Body of pancreas (tissue), 4 donors: ENCODE measurements around the gene TMBIM4. TPM values are rescaled to one million over a fixed set of nuclear protein-coding genes. Genes with fewer than 3 reads are reported as not detected.

ENCODE experiments used
- ATAC-seq: fragments of 150-250 bp; one replicate; pipeline ENCODE4 v1.9.1; 2016
- DNase-seq, 4 donors: peaks; one replicate each; pipeline ENCODE4 v3.0.0-alpha.2; 2019
- H3K27ac ChIP-seq, 4 donors: fragments of 200-600 bp; sonication (generic); 1 replicate in 3 of 4; 2 replicates in 1 of 4; pipeline versions ENCODE4 v1.5.1 to v1.6.1; 2016 to 2019; ENCODE audit warnings: mild to moderate bottlenecking in 1 of 4, mixed read lengths in 1 of 4, moderate library complexity in 1 of 4
- H3K27me3 ChIP-seq, 2 donors: fragments of 200-600 bp; sonication (generic); one replicate each; pipeline ENCODE4 v1.6.0; 2016; ENCODE audit warnings: mild to moderate bottlenecking in 1 of 2
- H3K36me3 ChIP-seq, 2 donors: fragments of 200-600 bp; sonication (generic); replicated peaks in 1 of 2; 2 replicates each; pipeline ENCODE4 v1.5.1; 2016; ENCODE audit warnings: low read depth in 2 of 2; ENCODE audit not compliant: insufficient read depth in 1 of 2
- H3K4me1 ChIP-seq: fragments of 200-600 bp; sonication (generic); one replicate; pipeline ENCODE4 v1.6.0; 2016
- H3K4me3 ChIP-seq, 2 donors: fragments of 200-600 bp; sonication (generic); 1 replicate in 1 of 2; 2 replicates in 1 of 2; pipeline ENCODE4 v1.5.1; 2016 to 2019
- H3K9me3 ChIP-seq, 3 donors: fragments of 200-600 bp; sonication (generic); 1 replicate in 2 of 3; 2 replicates in 1 of 3; pipeline ENCODE4 v1.5.1; 2016
- POLR2A ChIP-seq, 3 donors: fragments of 450-650 bp; IDR thresholded peaks; one replicate each; pipeline ENCODE4 v1.6.1; 2016; ENCODE audit warnings: antibody characterized with exemption in 3 of 3, mild to moderate bottlenecking in 2 of 3
- WGBS, 2 donors: methylation state at CpG; one replicate each; pipeline ENCODE4 v1.1.5; 2017; 5-methylcytosine and 5-hydroxymethylcytosine counted together
- intact Hi-C: fragments of 100-400 bp; cut with DNase I; formaldehyde crosslinking; loops from one replicate; pipeline ENCODE4 v1.15.1; 2023
- total RNA-seq, 2 donors: library from RNA; depleted of rRNA; stranded (reverse); fragments of >200 nt; gene quantifications; one replicate each; pipeline ENCODE4 v1.1.0, GENCODE V29; 2016
- TF ChIP-seq, protein P1 (sequence below), 7 experiments: fragments of 450-650 bp in 4 of 7; fragments of 200-600 bp in 3 of 7; sonication (generic) in 3 of 7; IDR thresholded peaks; one replicate each; pipeline ENCODE4 v1.5.1; 2016 to 2019; ENCODE audit warnings: antibody characterized with exemption in 7 of 7

The TMBIM4 gene
- total RNA-seq, 2 donors from 2014 or later, result 59.7 to 62.3 TPM

- 93 to 96% methylated on average over 9 of the region's 9 CpGs for WGBS, 2 donors
- TF ChIP-seq, protein P1, sequence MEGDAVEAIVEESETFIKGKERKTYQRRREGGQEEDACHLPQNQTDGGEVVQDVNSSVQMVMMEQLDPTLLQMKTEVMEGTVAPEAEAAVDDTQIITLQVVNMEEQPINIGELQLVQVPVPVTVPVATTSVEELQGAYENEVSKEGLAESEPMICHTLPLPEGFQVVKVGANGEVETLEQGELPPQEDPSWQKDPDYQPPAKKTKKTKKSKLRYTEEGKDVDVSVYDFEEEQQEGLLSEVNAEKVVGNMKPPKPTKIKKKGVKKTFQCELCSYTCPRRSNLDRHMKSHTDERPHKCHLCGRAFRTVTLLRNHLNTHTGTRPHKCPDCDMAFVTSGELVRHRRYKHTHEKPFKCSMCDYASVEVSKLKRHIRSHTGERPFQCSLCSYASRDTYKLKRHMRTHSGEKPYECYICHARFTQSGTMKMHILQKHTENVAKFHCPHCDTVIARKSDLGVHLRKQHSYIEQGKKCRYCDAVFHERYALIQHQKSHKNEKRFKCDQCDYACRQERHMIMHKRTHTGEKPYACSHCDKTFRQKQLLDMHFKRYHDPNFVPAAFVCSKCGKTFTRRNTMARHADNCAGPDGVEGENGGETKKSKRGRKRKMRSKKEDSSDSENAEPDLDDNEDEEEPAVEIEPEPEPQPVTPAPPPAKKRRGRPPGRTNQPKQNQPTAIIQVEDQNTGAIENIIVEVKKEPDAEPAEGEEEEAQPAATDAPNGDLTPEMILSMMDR (IDR thresholded peaks at IDR 0.05), result no peak
- TF ChIP-seq POLR2A (IDR thresholded peaks at IDR 0.05), result no peak
- intact Hi-C loops, result no loop called here
- no peak overlapping the region for H3K27ac ChIP-seq
- no peaks in the 10 kb centered on the region for H3K4me1 ChIP-seq
- no peak for DNase-seq
- ATAC-seq, result no peak
- H3K4me3 ChIP-seq, result no peak overlapping the region
- H3K27me3 ChIP-seq, result no peaks in the 10 kb centered on the region
- H3K9me3 ChIP-seq, result no peaks in the 10 kb centered on the region
- peaks cover 0 to 6% of the 10 kb centered on the region in 2 donors for H3K36me3 ChIP-seq
These were observed 51.4 kb downstream of the TMBIM4 start for GRCh38 chr12:66118240-66118891.

GRCh38 chr12:66117242-66117641 lies 52.6 kb downstream of the TMBIM4 start:
- Histone ChIP-seq H3K9me3 (no peaks in the 10 kb centered on the region), H3K4me1 (no peaks in the 10 kb centered on the region), H3K27ac (no peak overlapping the region), H3K4me3 (no peak overlapping the region), H3K27me3 (no peaks in the 10 kb centered on the region), H3K36me3 (peaks cover 0 to under 1% of the 10 kb centered on the region in 2 donors)
- no peak for DNase-seq
- no peak for TF ChIP-seq POLR2A (IDR thresholded peaks at IDR 0.05)
- TF ChIP-seq, protein P1 (IDR thresholded peaks at IDR 0.05), result no peak
- 89 to 91% methylated on average over 2 of the region's 2 CpGs for WGBS, 2 donors
- intact Hi-C loops, result no loop called here
- ATAC-seq, result no peak

GRCh38 chr12:66115071-66115600 lies 54.7 kb downstream of the TMBIM4 start:
- H3K27me3 ChIP-seq, result no peaks in the 10 kb centered on the region
- DNase-seq (no peak), ATAC-seq (no peak)
- no peaks in the 10 kb centered on the region for H3K9me3 ChIP-seq
- no peak overlapping the region for H3K27ac ChIP-seq
- WGBS, 2 donors, result 79 to 80% methylated on average over 4 of the region's 4 CpGs
- TF ChIP-seq, protein P1 (IDR thresholded peaks at IDR 0.05), result no peak
- no peak for TF ChIP-seq POLR2A (IDR thresholded peaks at IDR 0.05)
- no peaks in the 10 kb centered on the region for H3K4me1 ChIP-seq
- no peaks in the 10 kb centered on the region for H3K36me3 ChIP-seq
- intact Hi-C loops, result no loop called here
- H3K4me3 ChIP-seq, result no peak overlapping the region

- 89 to 100% methylated on average over 1 of the region's 1 CpG for WGBS, 2 donors
- no peak for ATAC-seq
- H3K4me3 ChIP-seq, result no peak overlapping the region
These were observed 56.3 kb downstream of the TMBIM4 start for GRCh38 chr12:66113471-66113870.

More at GRCh38 chr12:66113471-66113870, 56.3 kb downstream of the TMBIM4 start:
- no peak for DNase-seq
- H3K27ac ChIP-seq, result no peak overlapping the region
- no peaks in the 10 kb centered on the region for H3K4me1 ChIP-seq
- H3K36me3 ChIP-seq, result no peaks in the 10 kb centered on the region
- no peak for TF ChIP-seq POLR2A (IDR thresholded peaks at IDR 0.05)
- TF ChIP-seq, protein P1 (IDR thresholded peaks at IDR 0.05), result no peak
- no peaks in the 10 kb centered on the region for H3K9me3 ChIP-seq
- no peaks in the 10 kb centered on the region for H3K27me3 ChIP-seq
- intact Hi-C loops, result no loop called here
